Measurements from ENCODE around the gene MMADHC. TPM values are rescaled to one million over a fixed set of nuclear protein-coding genes. Genes with fewer than 3 reads are reported as not detected.
"Not testable (repeated sequence)": the region's sequence is repeated elsewhere in the genome, so short reads cannot be mapped to it uniquely, and the experiment has no call there.

The MMADHC gene
- total and polyA plus RNA-seq, 2 of the 4 experiments (the other 2 are of a cell fraction): 62.6 to 112 TPM

DNA sequence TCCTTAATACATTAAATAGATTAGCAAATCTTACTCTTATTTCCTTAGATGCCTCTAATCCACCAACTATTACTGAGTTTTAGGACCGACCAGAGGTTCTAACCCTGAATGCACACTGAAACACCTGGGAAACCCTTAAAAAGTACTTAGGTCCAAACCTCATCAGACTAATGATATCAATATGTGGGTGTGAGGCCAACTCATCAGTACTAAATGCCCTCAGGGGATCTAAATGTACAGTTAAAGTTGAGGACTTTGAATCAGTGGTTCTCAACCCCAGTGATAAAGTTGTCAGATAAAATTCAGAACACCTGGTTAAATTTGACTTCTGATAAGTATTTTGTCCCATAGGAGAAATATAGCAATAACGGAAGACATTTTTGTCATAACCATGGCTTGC is 20.9 kb downstream of the MMADHC start:
- H2BK15ac ChIP-seq (ENCODE audit: low read depth, low read length): no peak overlapping the region
- no peak overlapping the region for H3K4me2 ChIP-seq (ENCODE audit: low read depth, low read length)
- no peak overlapping the region for H2AFZ ChIP-seq (replicated peaks; ENCODE audit: low read length, poor library complexity)
- no peaks in the 10 kb centered on the region for H3K27me3 ChIP-seq (ENCODE audit: control insufficient read depth, insufficient read depth, low read length)
- H3K9ac ChIP-seq (ENCODE audit: low read depth, low read length): no peak overlapping the region
- H2BK20ac ChIP-seq (ENCODE audit: low read depth, low read length): no peak overlapping the region
- H3K18ac ChIP-seq (ENCODE audit: low read depth, low read length): no peak overlapping the region
- intact Hi-C loops (cut with micrococcal nuclease): loop anchor here (10.0 kb wide), 1 partner anchor 922 kb away; the partner anchor contains the start of gene EPC2
- no peak for TF ChIP-seq CEBPB (IDR thresholded peaks at IDR 0.05; ENCODE audit: low read depth, low read length)
- H3K9me3 ChIP-seq (ENCODE audit: control insufficient read depth, insufficient read depth, low read length): no peaks in the 10 kb centered on the region
- H3K4ac ChIP-seq (ENCODE audit: low read depth, low read length): no peak overlapping the region
- H3K4me3 ChIP-seq (ENCODE audit: insufficient read depth, low read depth, low read length): no peak overlapping the region
- H3K36me3 ChIP-seq (ENCODE audit: control insufficient read depth, insufficient read depth, low read length): peaks cover 20% of the 10 kb centered on the region
- no peaks in the 10 kb centered on the region for H3K4me1 ChIP-seq (ENCODE audit: control insufficient read depth, insufficient read depth, low read length)
- H3K14ac ChIP-seq (replicated peaks; ENCODE audit: low read depth, low read length): no peak overlapping the region
- peaks cover 2 to 3% of the 10 kb centered on the region in 2 experiments; a peak in 3 of 4 replicates for H3K79me1 ChIP-seq (ENCODE audit: low read depth in 1 of 2, low read length in 2 of 2)
- no peak overlapping the region for H4K8ac ChIP-seq (ENCODE audit: low read depth in 2 of 2, low read length in 2 of 2)
- dilution Hi-C loops (cut with HindIII; ENCODE audit: low sequenced_read_pairs, unreplicated experiment): no loop called here
- POLR2A ChIA-PET (ENCODE audit: unreplicated experiment): no interaction called here
- ATAC-seq (ENCODE audit: low read depth): no peak
- no peak overlapping the region for H3K56ac ChIP-seq (ENCODE audit: extremely low read depth, insufficient read depth, low read length)
- no peak overlapping the region for H2BK120ac ChIP-seq (ENCODE audit: low read depth, low read length)
- H4K20me1 ChIP-seq (ENCODE audit: insufficient read depth, low read length): no peaks in the 10 kb centered on the region; the same call in 1 of the 2 replicates
- CTCF ChIA-PET: no interaction called here
- H3K27ac ChIP-seq (ENCODE audit: insufficient read depth, low read length): no peak overlapping the region
- no peak overlapping the region for H2AK5ac ChIP-seq (ENCODE audit: low read depth, low read length)
- no TSS peak for BruUV-seq (replicated peaks)
- no peak overlapping the region for H2BK5ac ChIP-seq (ENCODE audit: low read depth, low read length, poor library complexity, severe bottlenecking)
- DNase-seq: no peak
- no peak overlapping the region for H2AK9ac ChIP-seq (replicated peaks; ENCODE audit: low read depth, low read length, poor library complexity)
- no peak overlapping the region for H4K5ac ChIP-seq (ENCODE audit: low read depth, low read length)
- in situ Hi-C loops (cut with MboI; ENCODE audit: low sequenced_read_pairs): loop anchor here (25.0 kb wide), 2 partner anchors 904 to 1604 kb away; no protein-coding TSS in a partner anchor
- H3K9me1 ChIP-seq (ENCODE audit: insufficient read depth, low read length): no peaks in the 10 kb centered on the region
- H3K23ac ChIP-seq (ENCODE audit: low read depth, low read length): no peak overlapping the region
- H4K91ac ChIP-seq (ENCODE audit: insufficient read depth, low read depth, low read length): no peak overlapping the region
- no CpG with 5 or more reads among the region's 2 CpGs for WGBS, 2 experiments (ENCODE audit: extremely low coverage in 2 of 2, insufficient read length in 1 of 2)

DNA sequence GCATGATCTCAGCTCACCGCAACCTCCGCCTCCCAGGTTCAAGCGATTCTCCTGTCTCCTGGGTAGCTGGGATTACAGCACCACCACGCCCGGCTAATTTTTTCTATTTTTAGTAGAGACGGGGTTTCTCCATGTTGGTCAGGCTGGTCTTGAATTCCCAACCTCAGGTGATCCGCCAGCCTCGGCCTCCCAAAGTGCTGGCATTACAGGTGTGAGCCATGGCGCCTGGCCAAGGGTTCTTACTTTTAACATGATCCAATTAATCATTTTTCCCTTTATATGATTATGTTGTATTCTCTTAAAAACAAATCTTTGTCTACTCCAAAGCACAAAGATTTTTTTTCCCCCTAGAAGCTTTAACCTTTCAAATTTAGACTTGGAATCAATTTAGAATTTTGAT is 21.9 kb downstream of the MMADHC start:
- H4K91ac ChIP-seq (ENCODE audit: insufficient read depth, low read depth, low read length); H3K18ac ChIP-seq (ENCODE audit: low read depth, low read length); H3K79me1 ChIP-seq (ENCODE audit: low read depth in 1 of 2, low read length in 2 of 2); POLR2A ChIA-PET (ENCODE audit: unreplicated experiment); H3K9me1 ChIP-seq (ENCODE audit: insufficient read depth, low read length); H2BK120ac ChIP-seq (ENCODE audit: low read depth, low read length); H4K5ac ChIP-seq (ENCODE audit: low read depth, low read length); H3K9ac ChIP-seq (ENCODE audit: low read depth, low read length); H3K14ac ChIP-seq (replicated peaks; ENCODE audit: low read depth, low read length); H2AFZ ChIP-seq (replicated peaks; ENCODE audit: low read length, poor library complexity); H3K23ac ChIP-seq (ENCODE audit: low read depth, low read length); H3K9me3 ChIP-seq (ENCODE audit: control insufficient read depth, insufficient read depth, low read length); H3K56ac ChIP-seq (ENCODE audit: extremely low read depth, insufficient read depth, low read length); H3K4me1 ChIP-seq (ENCODE audit: control insufficient read depth, insufficient read depth, low read length); BruUV-seq (replicated peaks); H2BK15ac ChIP-seq (ENCODE audit: low read depth, low read length); H3K4ac ChIP-seq (ENCODE audit: low read depth, low read length); H4K8ac ChIP-seq (ENCODE audit: low read depth in 2 of 2, low read length in 2 of 2); H3K4me3 ChIP-seq (ENCODE audit: insufficient read depth, low read depth, low read length); H2AK5ac ChIP-seq (ENCODE audit: low read depth, low read length); H2BK20ac ChIP-seq (ENCODE audit: low read depth, low read length); DNase-seq; H2AK9ac ChIP-seq (replicated peaks; ENCODE audit: low read depth, low read length, poor library complexity); H3K4me2 ChIP-seq (ENCODE audit: low read depth, low read length); H4K20me1 ChIP-seq (ENCODE audit: insufficient read depth, low read length); ATAC-seq (ENCODE audit: low read depth); dilution Hi-C loops (cut with HindIII; ENCODE audit: low sequenced_read_pairs, unreplicated experiment); H3K27ac ChIP-seq (ENCODE audit: insufficient read depth, low read length); H2BK5ac ChIP-seq (ENCODE audit: low read depth, low read length, poor library complexity, severe bottlenecking); H3K27me3 ChIP-seq (ENCODE audit: control insufficient read depth, insufficient read depth, low read length): not testable (repeated sequence)
- H3K36me3 ChIP-seq (ENCODE audit: control insufficient read depth, insufficient read depth, low read length): peaks cover 20% of the 10 kb centered on the region
- intact Hi-C loops (cut with micrococcal nuclease) (loop anchor here (10.0 kb wide), 1 partner anchor 921 kb away; the partner anchor contains the start of gene EPC2), in situ Hi-C loops (cut with MboI; ENCODE audit: low sequenced_read_pairs) (loop anchor here (25.0 kb wide), 2 partner anchors 903 to 1603 kb away; no protein-coding TSS in a partner anchor)
- CTCF ChIA-PET: interaction anchor here (0.9 kb wide), 1 partner anchor 575 kb away, joined by 3 read pairs; no protein-coding TSS in a partner anchor
- 100% methylated on average over 3 of the region's 9 CpGs; no CpG with 5 or more reads in 1 of the 2 experiments for WGBS, 2 experiments (ENCODE audit: extremely low coverage in 2 of 2, insufficient read length in 1 of 2)
